ENCODE data around the gene KLRF2. TPM values are rescaled to one million over a fixed set of nuclear protein-coding genes. Genes with fewer than 3 reads are reported as not detected.
"Not testable (repeated sequence)": the region's sequence is repeated elsewhere in the genome, so short reads cannot be mapped to it uniquely, and the experiment has no call there.

Gene KLRF2
- total RNA-seq, 1 donor from 2014 or later, result not detected

DNA sequence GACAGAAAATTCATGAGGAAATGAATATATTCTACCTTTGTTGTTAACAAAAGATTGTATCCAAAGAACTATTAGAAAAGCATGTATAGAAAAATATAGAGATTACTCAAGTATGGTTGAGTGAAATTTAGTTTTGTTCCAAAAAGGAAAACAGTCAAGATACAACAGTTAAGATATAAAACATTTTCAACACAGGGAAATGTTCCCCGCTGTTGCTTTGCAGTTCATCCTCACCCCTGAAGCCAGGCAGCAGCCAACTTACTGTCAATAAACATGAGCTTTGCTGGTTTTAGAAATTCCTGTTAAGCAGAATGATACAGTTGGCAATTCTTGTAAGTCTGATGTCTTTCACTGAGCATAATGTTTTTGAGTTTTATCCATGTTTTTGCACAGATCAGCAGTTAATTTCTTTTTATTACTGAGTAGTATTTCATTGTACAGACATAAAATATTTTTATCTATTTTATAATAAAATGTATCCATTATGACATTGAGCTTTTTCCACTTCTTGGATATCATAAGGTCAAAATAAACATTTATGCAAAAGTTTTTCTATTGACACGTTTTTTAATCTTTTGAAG lies 10.9 kb upstream of the KLRF2 start:
- Mint-ChIP-seq H3K9me3 (ENCODE audit: unreplicated experiment) (peaks cover 3% of the 10 kb centered on the region), H3K27ac (ENCODE audit: unreplicated experiment) (no peak overlapping the region), H3K4me3 (ENCODE audit: unreplicated experiment) (no peak overlapping the region), H3K36me3 (ENCODE audit: unreplicated experiment) (no peaks in the 10 kb centered on the region), H3K4me1 (ENCODE audit: low read depth, unreplicated experiment) (no peaks in the 10 kb centered on the region), H3K27me3 (ENCODE audit: unreplicated experiment) (no peaks in the 10 kb centered on the region)
- DNase-seq, result no peak
- TF ChIP-seq, protein P1, sequence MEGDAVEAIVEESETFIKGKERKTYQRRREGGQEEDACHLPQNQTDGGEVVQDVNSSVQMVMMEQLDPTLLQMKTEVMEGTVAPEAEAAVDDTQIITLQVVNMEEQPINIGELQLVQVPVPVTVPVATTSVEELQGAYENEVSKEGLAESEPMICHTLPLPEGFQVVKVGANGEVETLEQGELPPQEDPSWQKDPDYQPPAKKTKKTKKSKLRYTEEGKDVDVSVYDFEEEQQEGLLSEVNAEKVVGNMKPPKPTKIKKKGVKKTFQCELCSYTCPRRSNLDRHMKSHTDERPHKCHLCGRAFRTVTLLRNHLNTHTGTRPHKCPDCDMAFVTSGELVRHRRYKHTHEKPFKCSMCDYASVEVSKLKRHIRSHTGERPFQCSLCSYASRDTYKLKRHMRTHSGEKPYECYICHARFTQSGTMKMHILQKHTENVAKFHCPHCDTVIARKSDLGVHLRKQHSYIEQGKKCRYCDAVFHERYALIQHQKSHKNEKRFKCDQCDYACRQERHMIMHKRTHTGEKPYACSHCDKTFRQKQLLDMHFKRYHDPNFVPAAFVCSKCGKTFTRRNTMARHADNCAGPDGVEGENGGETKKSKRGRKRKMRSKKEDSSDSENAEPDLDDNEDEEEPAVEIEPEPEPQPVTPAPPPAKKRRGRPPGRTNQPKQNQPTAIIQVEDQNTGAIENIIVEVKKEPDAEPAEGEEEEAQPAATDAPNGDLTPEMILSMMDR (IDR thresholded peaks at IDR 0.05; ENCODE audit: partially characterized antibody, unreplicated experiment), result no peak

DNA sequence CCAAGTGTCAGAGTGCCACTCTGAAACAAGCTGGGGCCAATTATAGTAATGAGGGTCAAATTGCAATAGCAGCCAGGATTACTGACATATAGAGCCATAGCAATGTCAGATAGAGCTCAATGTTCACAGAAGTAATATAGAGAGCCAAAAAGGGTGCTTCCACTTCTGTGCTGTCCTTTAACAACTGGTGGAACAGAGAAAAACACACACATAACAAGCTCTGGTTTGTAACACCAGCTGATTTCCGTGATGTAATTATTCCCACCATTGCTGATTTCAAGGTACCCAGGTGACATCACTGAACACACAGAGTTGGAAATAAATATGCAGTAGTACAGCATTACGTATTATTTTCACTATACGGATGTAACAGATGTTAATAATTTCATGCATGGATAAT lies 9.1 kb upstream of the KLRF2 start:
- TF ChIP-seq, protein P1 (IDR thresholded peaks at IDR 0.05; ENCODE audit: partially characterized antibody, unreplicated experiment), result no peak
- Mint-ChIP-seq H3K9me3 (ENCODE audit: unreplicated experiment) (peaks cover 3% of the 10 kb centered on the region), H3K27ac (ENCODE audit: unreplicated experiment) (no peak overlapping the region), H3K36me3 (ENCODE audit: unreplicated experiment) (no peaks in the 10 kb centered on the region), H3K27me3 (ENCODE audit: unreplicated experiment) (no peaks in the 10 kb centered on the region), H3K4me1 (ENCODE audit: low read depth, unreplicated experiment) (no peaks in the 10 kb centered on the region), H3K4me3 (ENCODE audit: unreplicated experiment) (no peak overlapping the region)
- no peak for DNase-seq

DNA sequence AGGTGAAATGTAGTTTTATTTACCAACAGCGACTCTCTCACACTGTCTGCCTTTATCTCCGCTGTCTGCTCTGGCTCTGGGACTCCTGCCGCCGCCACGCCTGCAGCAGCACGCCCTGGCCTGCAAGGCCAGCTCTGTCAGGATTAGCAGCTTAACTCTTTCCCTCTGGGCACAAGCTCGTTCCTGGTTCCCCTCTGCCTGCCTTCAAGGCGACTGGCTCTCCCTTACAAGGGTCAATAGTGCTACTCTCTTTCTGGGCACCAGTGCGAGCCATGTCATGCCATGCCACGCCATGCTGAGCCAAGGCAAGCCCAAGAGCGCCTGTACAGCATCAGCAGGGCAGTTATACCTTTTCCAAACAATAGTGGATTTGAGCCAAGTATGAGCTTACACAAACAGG lies 8.5 kb upstream of the KLRF2 start:
- H3K27ac Mint-ChIP-seq (ENCODE audit: unreplicated experiment), result no peak overlapping the region
- TF ChIP-seq, protein P1 (IDR thresholded peaks at IDR 0.05; ENCODE audit: partially characterized antibody, unreplicated experiment), result no peak
- no peaks in the 10 kb centered on the region for H3K36me3 Mint-ChIP-seq (ENCODE audit: unreplicated experiment)
- peaks cover 3% of the 10 kb centered on the region for H3K9me3 Mint-ChIP-seq (ENCODE audit: unreplicated experiment)
- no peaks in the 10 kb centered on the region for H3K4me1 Mint-ChIP-seq (ENCODE audit: low read depth, unreplicated experiment)
- DNase-seq, result no peak
- no peaks in the 10 kb centered on the region for H3K27me3 Mint-ChIP-seq (ENCODE audit: unreplicated experiment)
- H3K4me3 Mint-ChIP-seq (ENCODE audit: unreplicated experiment), result no peak overlapping the region

DNA sequence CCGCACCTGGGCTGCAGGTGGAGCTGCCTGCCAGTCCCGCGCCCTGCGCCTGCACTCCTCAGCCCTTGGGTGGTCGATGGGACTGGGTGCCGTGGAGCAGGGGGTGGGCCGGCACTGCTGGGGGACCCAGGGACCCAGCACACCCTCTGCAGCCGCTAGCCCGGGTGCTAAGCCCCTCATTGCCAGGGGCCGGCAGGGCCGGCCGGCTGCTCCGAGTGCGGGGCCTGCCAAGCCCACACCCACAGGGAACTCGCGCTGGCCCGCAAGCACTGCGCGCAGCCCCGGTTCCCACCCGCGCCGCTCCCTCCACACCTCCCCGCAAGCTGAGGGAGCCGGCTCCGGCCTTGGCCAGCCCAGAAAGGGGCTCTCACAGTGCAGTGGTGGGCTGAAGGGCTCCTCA lies 5.2 kb upstream of the KLRF2 start:
- not testable (repeated sequence) for H3K4me3 Mint-ChIP-seq (ENCODE audit: unreplicated experiment); DNase-seq; H3K4me1 Mint-ChIP-seq (ENCODE audit: low read depth, unreplicated experiment); H3K9me3 Mint-ChIP-seq (ENCODE audit: unreplicated experiment); H3K27ac Mint-ChIP-seq (ENCODE audit: unreplicated experiment); H3K36me3 Mint-ChIP-seq (ENCODE audit: unreplicated experiment); H3K27me3 Mint-ChIP-seq (ENCODE audit: unreplicated experiment)

DNA sequence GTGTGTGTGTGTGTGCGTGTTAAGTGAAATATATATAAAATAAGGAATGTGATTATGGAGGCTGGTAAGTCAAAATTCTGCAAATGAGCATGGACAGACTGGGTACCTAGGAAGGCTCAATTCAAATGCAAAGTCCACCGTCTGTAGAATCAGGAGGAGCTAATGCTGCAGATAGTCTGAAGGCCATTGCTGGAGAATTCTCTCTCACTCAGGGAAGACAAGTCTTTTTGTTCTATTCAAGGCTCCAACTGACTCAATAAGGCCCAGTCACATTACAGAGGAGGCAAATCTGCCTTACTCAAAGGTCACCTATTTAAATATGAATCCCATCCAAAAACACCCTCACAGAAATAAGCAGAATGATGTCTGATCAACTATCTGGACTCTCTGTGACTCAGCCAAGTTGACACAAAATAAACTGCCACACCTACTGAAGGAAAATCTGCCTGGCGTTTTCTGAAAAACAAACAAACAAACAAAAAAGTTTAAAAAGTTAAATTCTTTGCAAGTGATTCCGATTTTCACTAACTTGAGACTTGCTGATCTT lies 684 bp upstream of the KLRF2 start:
- Mint-ChIP-seq H3K27me3 (ENCODE audit: unreplicated experiment) (no peaks in the 10 kb centered on the region), H3K4me3 (ENCODE audit: unreplicated experiment) (no peak overlapping the region), H3K4me1 (ENCODE audit: low read depth, unreplicated experiment) (no peaks in the 10 kb centered on the region), H3K27ac (ENCODE audit: unreplicated experiment) (no peak overlapping the region), H3K9me3 (ENCODE audit: unreplicated experiment) (no peaks in the 10 kb centered on the region), H3K36me3 (ENCODE audit: unreplicated experiment) (no peaks in the 10 kb centered on the region)
- DNase-seq, result no peak
- TF ChIP-seq, protein P1 (IDR thresholded peaks at IDR 0.05; ENCODE audit: partially characterized antibody, unreplicated experiment), result no peak
